Measurements from ENCODE around the gene CSNK1G3. TPM values are rescaled to one million over a fixed set of nuclear protein-coding genes. Genes with fewer than 3 reads are reported as not detected.

Gene CSNK1G3
- total and polyA plus RNA-seq, 4 donors = 9.5 to 56.4 (median 30.5) TPM

DNA sequence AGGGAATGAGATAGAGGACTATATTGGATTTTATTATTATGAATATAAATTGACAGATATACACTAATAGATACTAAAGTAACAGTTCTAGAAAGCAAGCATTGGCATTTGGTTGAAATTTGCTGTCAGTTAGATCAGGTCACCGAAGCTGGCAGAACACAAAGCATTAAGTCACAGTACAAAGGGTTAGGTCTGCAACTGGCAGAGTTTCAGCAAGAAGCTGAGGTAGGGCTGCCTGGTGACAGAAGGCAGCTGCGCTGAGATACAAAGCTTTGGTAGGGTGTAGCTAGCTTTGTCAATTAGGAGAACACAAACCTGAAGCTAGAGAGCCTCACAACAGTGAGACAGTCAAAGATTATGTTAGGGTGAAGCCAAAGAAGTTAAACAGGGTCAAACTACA is 6.3 kb upstream of the CSNK1G3 start:
- ATAC-seq (ENCODE audit: low FRiP score) (no peak), DNase-seq (no peak)
- peaks cover 2 to 3% of the 10 kb centered on the region in 2 donors for H3K4me1 ChIP-seq (ENCODE audit: control insufficient read depth in 1 of 2, insufficient read depth in 2 of 2, low read length in 2 of 2)
- H3K27ac ChIP-seq (ENCODE audit: low read depth in 1 of 2, low read length in 2 of 2) = no peak overlapping the region
- H3K4me3 ChIP-seq (ENCODE audit: low read length in 2 of 2) = no peak overlapping the region
- no peaks in the 10 kb centered on the region for H3K9me3 ChIP-seq (ENCODE audit: control insufficient read depth, low read length)
- H3K36me3 ChIP-seq (ENCODE audit: control insufficient read depth in 1 of 2, insufficient read depth in 2 of 2, low read length in 1 of 2) = no peaks in the 10 kb centered on the region
- 34 to 53% methylated on average over 2 of the region's 2 CpGs for WGBS, 2 donors
- intact Hi-C loops (cut with DNase I) = no loop called here
- H3K27me3 ChIP-seq (ENCODE audit: control insufficient read depth in 1 of 2, insufficient read depth in 2 of 2, low read length in 1 of 2) = no peaks in the 10 kb centered on the region

DNA sequence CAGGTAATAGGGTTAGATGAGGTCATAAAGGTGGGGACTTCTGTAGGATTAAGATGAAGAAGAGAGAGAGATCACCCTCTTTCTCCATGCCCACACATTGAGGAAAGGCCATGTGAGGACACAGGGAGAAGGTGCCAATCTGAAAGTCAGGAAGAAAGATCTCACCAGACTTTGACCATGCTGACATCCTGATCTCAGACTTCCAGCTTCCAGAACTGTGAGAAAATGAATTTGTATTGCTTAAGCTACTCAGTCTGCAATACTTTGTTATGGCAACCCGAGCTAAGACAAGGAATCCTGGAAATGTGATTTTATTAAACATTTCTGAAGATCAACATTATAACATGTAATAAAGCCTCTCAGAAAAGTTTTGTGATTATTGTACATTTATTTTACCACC is 3.5 kb upstream of the CSNK1G3 start:
- no peaks in the 10 kb centered on the region for H3K36me3 ChIP-seq (ENCODE audit: control insufficient read depth in 1 of 2, insufficient read depth in 2 of 2, low read length in 1 of 2)
- 6 to 9% methylated on average over 1 of the region's 1 CpG for WGBS, 2 donors
- H3K9me3 ChIP-seq (ENCODE audit: control insufficient read depth, low read length) = no peaks in the 10 kb centered on the region
- ATAC-seq (ENCODE audit: low FRiP score) (no peak), DNase-seq (no peak)
- H3K4me1 ChIP-seq (ENCODE audit: control insufficient read depth in 1 of 2, insufficient read depth in 2 of 2, low read length in 2 of 2) = peaks cover 2 to 3% of the 10 kb centered on the region in 2 donors
- no peaks in the 10 kb centered on the region for H3K27me3 ChIP-seq (ENCODE audit: control insufficient read depth in 1 of 2, insufficient read depth in 2 of 2, low read length in 1 of 2)
- no peak overlapping the region for H3K4me3 ChIP-seq (ENCODE audit: low read length in 2 of 2)
- H3K27ac ChIP-seq (ENCODE audit: low read depth in 1 of 2, low read length in 2 of 2) = peak overlapping the region; percentile 65 to 67
- intact Hi-C loops (cut with DNase I) = no loop called here

DNA sequence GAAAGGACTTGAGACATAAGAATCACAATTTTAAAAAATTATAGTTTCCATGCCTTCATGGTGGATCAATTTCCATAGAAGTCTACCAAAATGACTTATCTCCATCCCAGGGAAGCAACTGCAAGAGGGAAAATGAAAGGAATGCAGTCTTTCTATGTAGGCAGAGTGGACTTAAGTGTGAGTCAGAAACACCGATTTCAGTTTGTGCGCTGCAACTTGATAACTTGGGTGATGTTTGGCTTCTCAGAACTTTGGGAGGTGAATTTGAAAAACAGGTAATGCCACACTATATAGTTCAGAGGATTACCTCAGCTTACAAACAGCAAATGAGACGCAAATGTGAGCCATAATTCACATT is 708 bp upstream of the CSNK1G3 start:
- Histone ChIP-seq H3K4me3 (ENCODE audit: low read length in 2 of 2) (peak overlapping the region; percentile 67 to 75), H3K27ac (ENCODE audit: low read depth in 1 of 2, low read length in 2 of 2) (peak overlapping the region; percentile 96 to 99), H3K9me3 (ENCODE audit: control insufficient read depth, low read length) (no peaks in the 10 kb centered on the region), H3K27me3 (ENCODE audit: control insufficient read depth in 1 of 2, insufficient read depth in 2 of 2, low read length in 1 of 2) (no peaks in the 10 kb centered on the region), H3K36me3 (ENCODE audit: control insufficient read depth in 1 of 2, insufficient read depth in 2 of 2, low read length in 1 of 2) (no peaks in the 10 kb centered on the region), H3K4me1 (ENCODE audit: control insufficient read depth in 1 of 2, insufficient read depth in 2 of 2, low read length in 2 of 2) (peaks cover 2 to 3% of the 10 kb centered on the region in 2 donors)
- 5 to 12% methylated on average over 3 of the region's 3 CpGs for WGBS, 2 donors
- DNase-seq (no peak), ATAC-seq (ENCODE audit: low FRiP score) (no peak)
- intact Hi-C loops (cut with DNase I) = no loop called here

DNA sequence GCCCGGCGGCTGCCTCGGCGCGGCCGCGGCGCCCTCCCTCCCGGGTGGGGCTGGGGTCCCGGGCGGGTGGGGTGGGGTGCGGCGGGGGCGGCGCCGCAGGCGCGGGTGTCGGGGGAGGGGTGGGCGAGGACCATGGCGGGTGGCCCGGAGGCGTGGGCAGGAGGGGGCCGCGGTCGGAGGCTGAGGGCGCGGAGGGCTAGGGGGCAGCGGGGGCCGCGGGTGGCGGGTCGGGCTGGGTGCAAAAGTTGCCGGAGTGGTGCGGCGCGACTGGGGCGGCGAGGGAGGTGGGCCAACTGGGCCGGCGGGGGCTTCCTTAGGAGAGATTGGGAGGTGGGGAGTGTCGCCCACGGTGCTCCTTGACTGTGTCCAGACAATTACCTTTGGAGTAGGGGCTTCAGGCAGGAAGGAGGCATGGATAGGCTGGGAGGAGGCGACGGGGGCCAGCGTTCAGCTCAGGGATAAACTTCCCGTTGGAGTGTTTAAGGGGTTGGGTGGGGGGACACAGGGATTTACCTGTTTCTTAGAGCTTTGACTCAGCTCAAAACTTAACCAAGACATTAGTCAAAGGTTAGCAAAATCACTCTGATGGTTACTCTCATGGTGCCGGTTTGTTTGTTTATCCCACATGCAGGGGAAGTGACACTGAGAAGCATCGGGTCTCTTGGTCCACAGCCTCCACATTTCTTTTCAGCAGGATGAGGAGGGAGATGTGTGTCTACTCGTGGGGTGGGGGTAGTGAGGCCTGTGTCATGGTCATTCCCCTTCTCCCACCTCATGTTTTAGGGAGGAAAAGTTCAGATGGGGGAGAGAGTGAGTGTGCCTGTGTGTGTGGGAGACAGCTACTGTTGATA is 859 bp downstream of the CSNK1G3 start:
- intact Hi-C loops (cut with DNase I) = loop anchor here (1.0 kb wide), 1 partner anchor 90 kb away; the partner anchor contains the start of gene CEP120 (in 2 of the 2)

DNA sequence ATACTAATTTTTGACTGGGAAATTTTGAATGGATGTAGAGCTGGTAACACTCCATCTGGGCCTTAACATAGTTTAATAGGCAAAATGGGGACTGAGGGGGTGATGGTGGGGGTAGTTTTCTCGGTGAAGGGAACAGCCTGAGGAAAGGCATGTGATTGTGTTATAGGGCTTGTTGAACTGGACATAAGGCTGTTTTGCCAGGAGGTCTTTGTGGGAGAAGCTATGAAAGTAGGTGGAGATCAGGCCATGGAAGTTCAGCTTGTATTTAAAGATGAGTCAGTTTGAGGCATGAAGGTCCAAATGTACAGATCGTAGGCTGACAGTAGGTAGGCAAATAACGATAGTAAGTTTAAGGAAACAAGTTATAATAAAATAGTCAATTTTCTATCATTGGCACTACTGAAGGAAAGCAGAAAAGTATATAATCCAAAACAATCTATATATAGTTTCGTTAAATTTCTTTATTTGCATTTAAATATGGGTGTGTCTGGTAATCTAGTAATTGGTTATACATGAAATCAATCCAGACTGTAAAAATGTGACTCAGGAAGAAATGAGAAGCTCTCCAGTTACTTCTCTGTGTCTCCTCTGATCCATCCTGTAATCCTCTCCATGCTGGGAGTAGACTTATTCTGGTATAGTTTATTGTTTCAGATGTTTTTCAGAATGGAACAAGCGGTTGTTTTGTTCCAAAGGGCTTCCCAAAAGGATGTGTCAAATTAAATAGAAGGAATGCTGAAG is 2.8 kb downstream of the CSNK1G3 start:
- no peaks in the 10 kb centered on the region for H3K36me3 ChIP-seq (ENCODE audit: control insufficient read depth in 1 of 2, insufficient read depth in 2 of 2, low read length in 1 of 2)
- peaks cover 0 to 4% of the 10 kb centered on the region in 2 donors for H3K4me1 ChIP-seq (ENCODE audit: control insufficient read depth in 1 of 2, insufficient read depth in 2 of 2, low read length in 2 of 2)
- ATAC-seq (ENCODE audit: low FRiP score) = no peak
- H3K27ac ChIP-seq (ENCODE audit: low read depth in 1 of 2, low read length in 2 of 2) = no peak overlapping the region
- H3K9me3 ChIP-seq (ENCODE audit: control insufficient read depth, low read length) = no peaks in the 10 kb centered on the region
- no peak for DNase-seq
- WGBS, 2 donors = 94 to 96% methylated on average over 5 of the region's 5 CpGs
- intact Hi-C loops (cut with DNase I) = no loop called here
- H3K27me3 ChIP-seq (ENCODE audit: control insufficient read depth in 1 of 2, insufficient read depth in 2 of 2, low read length in 1 of 2) = no peaks in the 10 kb centered on the region
- no peak overlapping the region for H3K4me3 ChIP-seq (ENCODE audit: low read length in 2 of 2)

More for the DNA sequence above, 859 bp downstream of the CSNK1G3 start:
- peak overlapping the region; percentile 94 to 99 for H3K4me3 ChIP-seq (ENCODE audit: low read length in 2 of 2)
- WGBS, 2 donors = 1% methylated on average over 26 to 50 of the region's 50 CpGs
- ATAC-seq (ENCODE audit: low FRiP score) (no peak), DNase-seq (peak; percentile 56 to 86)
- H3K4me1 ChIP-seq (ENCODE audit: control insufficient read depth in 1 of 2, insufficient read depth in 2 of 2, low read length in 2 of 2) = peaks cover 0 to 3% of the 10 kb centered on the region in 2 donors
- H3K9me3 ChIP-seq (ENCODE audit: control insufficient read depth, low read length) = no peaks in the 10 kb centered on the region
- no peaks in the 10 kb centered on the region for H3K36me3 ChIP-seq (ENCODE audit: control insufficient read depth in 1 of 2, insufficient read depth in 2 of 2, low read length in 1 of 2)
- H3K27me3 ChIP-seq (ENCODE audit: control insufficient read depth in 1 of 2, insufficient read depth in 2 of 2, low read length in 1 of 2) = no peaks in the 10 kb centered on the region
- H3K27ac ChIP-seq (ENCODE audit: low read depth in 1 of 2, low read length in 2 of 2) = peak overlapping the region; percentile 69 to 95

DNA sequence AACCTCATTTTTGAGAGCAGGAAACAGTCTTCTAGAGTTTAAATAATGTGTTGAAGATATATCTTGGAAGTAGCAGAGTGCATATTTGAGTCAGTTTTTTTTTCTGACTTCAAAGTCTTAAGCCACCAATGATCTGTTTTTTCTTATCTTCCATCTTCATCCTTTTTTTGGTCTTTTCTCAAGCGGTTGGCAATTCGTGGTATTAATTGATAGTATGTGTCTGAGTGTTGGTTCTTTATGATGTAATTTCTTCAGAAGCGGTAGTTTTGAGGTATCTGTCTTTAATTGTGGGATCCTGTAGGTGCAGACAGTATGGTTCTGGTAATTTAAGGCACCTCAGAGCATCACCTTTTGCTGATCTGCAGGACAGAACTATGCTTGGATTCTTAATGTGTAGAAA is 3.9 kb downstream of the CSNK1G3 start:
- H3K4me3 ChIP-seq (ENCODE audit: low read length in 2 of 2) = no peak overlapping the region
- peaks cover 0 to 4% of the 10 kb centered on the region in 2 donors for H3K4me1 ChIP-seq (ENCODE audit: control insufficient read depth in 1 of 2, insufficient read depth in 2 of 2, low read length in 2 of 2)
- H3K9me3 ChIP-seq (ENCODE audit: control insufficient read depth, low read length) = no peaks in the 10 kb centered on the region
- ATAC-seq (ENCODE audit: low FRiP score) = no peak
- intact Hi-C loops (cut with DNase I) = no loop called here
- no peaks in the 10 kb centered on the region for H3K27me3 ChIP-seq (ENCODE audit: control insufficient read depth in 1 of 2, insufficient read depth in 2 of 2, low read length in 1 of 2)
- no peaks in the 10 kb centered on the region for H3K36me3 ChIP-seq (ENCODE audit: control insufficient read depth in 1 of 2, insufficient read depth in 2 of 2, low read length in 1 of 2)
- 89% methylated on average over 3 of the region's 3 CpGs for WGBS, 2 donors
- no peak overlapping the region for H3K27ac ChIP-seq (ENCODE audit: low read depth in 1 of 2, low read length in 2 of 2)
- no peak for DNase-seq

DNA sequence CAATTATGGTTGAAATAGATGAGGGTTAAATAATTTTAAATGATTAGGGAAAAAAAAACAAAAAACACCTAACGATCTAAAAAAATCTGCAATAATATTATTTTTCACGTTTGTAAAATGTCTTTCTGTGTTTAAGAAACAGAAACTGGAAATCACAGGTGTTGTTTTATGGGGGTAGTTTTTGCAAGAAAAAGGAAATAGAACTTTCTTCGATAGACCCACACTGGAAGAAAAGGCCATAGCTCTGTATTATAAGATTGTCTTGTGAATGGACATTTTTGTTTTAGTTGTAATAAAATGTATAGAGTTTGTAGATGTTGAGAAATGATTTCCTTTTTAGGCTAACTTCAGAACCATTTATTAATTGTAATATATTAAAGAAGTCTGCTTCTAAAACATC is 5.5 kb downstream of the CSNK1G3 start:
- Histone ChIP-seq H3K9me3 (ENCODE audit: control insufficient read depth, low read length) (no peaks in the 10 kb centered on the region), H3K27me3 (ENCODE audit: control insufficient read depth in 1 of 2, insufficient read depth in 2 of 2, low read length in 1 of 2) (no peaks in the 10 kb centered on the region), H3K27ac (ENCODE audit: low read depth in 1 of 2, low read length in 2 of 2) (no peak overlapping the region), H3K4me1 (ENCODE audit: control insufficient read depth in 1 of 2, insufficient read depth in 2 of 2, low read length in 2 of 2) (peaks cover 0 to 4% of the 10 kb centered on the region in 2 donors), H3K36me3 (ENCODE audit: control insufficient read depth in 1 of 2, insufficient read depth in 2 of 2, low read length in 1 of 2) (no peaks in the 10 kb centered on the region), H3K4me3 (ENCODE audit: low read length in 2 of 2) (no peak overlapping the region)
- 76 to 83% methylated on average over 3 of the region's 3 CpGs for WGBS, 2 donors
- ATAC-seq (ENCODE audit: low FRiP score) (no peak), DNase-seq (no peak)
- intact Hi-C loops (cut with DNase I) = no loop called here

DNA sequence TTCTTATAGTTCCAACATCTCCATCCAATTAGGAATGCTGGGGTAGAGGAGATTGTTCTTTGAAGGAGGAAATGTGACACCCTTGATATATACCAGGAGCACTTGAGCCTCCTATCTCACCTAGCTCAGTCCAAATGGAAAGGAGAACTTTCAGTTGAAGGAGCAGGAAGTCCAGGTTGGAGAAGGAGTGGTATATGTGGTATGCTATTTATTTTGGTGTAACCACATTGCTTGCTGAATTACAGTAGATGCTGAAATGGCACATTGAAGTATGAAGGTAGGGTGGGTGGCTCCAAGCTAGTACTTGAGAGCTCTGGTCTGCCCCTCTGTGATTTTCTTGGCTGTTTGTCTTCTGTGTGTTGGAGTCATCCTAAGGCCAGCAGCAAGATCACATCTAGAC is 6.1 kb downstream of the CSNK1G3 start:
- no peak overlapping the region for H3K27ac ChIP-seq (ENCODE audit: low read depth in 1 of 2, low read length in 2 of 2)
- DNase-seq = no peak
- intact Hi-C loops (cut with DNase I) = no loop called here
- H3K4me1 ChIP-seq (ENCODE audit: control insufficient read depth in 1 of 2, insufficient read depth in 2 of 2, low read length in 2 of 2) = peaks cover 0 to 4% of the 10 kb centered on the region in 2 donors
- ATAC-seq (ENCODE audit: low FRiP score) = no peak
- no peaks in the 10 kb centered on the region for H3K9me3 ChIP-seq (ENCODE audit: control insufficient read depth, low read length)
- H3K36me3 ChIP-seq (ENCODE audit: control insufficient read depth in 1 of 2, insufficient read depth in 2 of 2, low read length in 1 of 2) = no peaks in the 10 kb centered on the region
- no peak overlapping the region for H3K4me3 ChIP-seq (ENCODE audit: low read length in 2 of 2)
- H3K27me3 ChIP-seq (ENCODE audit: control insufficient read depth in 1 of 2, insufficient read depth in 2 of 2, low read length in 1 of 2) = no peaks in the 10 kb centered on the region

Data from aorta (tissue), 5 donors.